H9 (cell line): Measurements from ENCODE around the gene PLEK2. TPM values are rescaled to one million over a fixed set of nuclear protein-coding genes. Genes with fewer than 3 reads are reported as not detected.

Source experiments
- DNase-seq: peaks from one replicate; pipeline ENCODE4 v3.0.0-alpha.2; 2017
- H2AFZ ChIP-seq: one replicate; pipeline ENCODE4 v1.6.1; 2013; ENCODE audit warnings: mild to moderate bottlenecking, low read length, control low read depth, moderate library complexity
- H2AK5ac ChIP-seq: 2 replicates; pipeline ENCODE4 v1.6.1; 2013; ENCODE audit warnings: low read length, control low read depth, mixed read lengths; ENCODE audit not compliant: insufficient read length
- H2BK120ac ChIP-seq: one replicate; pipeline ENCODE4 v1.6.1; 2013; ENCODE audit warnings: low read depth, mild to moderate bottlenecking, low read length, control low read depth, inconsistent platforms; ENCODE audit not compliant: poor library complexity, severe bottlenecking
- H2BK12ac ChIP-seq: 2 replicates; pipeline ENCODE4 v1.6.1; 2013; ENCODE audit warnings: low read length, control low read depth, mixed read lengths, low read depth; ENCODE audit not compliant: insufficient read length
- H2BK15ac ChIP-seq: 2 replicates; pipeline ENCODE4 v1.6.1; 2013; ENCODE audit warnings: low read depth, low read length, control low read depth
- H2BK20ac ChIP-seq: one replicate; pipeline ENCODE4 v1.6.1; 2013; ENCODE audit warnings: low read depth, mild to moderate bottlenecking, low read length, control low read depth, inconsistent platforms; ENCODE audit not compliant: poor library complexity, severe bottlenecking
- H2BK5ac ChIP-seq: 2 replicates; pipeline ENCODE4 v1.6.1; 2013; ENCODE audit warnings: low read length, control low read depth, mixed read lengths; ENCODE audit not compliant: insufficient read length
- H3K14ac ChIP-seq: 2 replicates; pipeline ENCODE4 v1.6.1; 2013; ENCODE audit warnings: low read length, control low read depth; ENCODE audit not compliant: insufficient read depth
- H3K18ac ChIP-seq: 2 replicates; pipeline ENCODE4 v1.6.1; 2013; ENCODE audit warnings: low read depth, mild to moderate bottlenecking, mixed read lengths, low read length, control low read depth; ENCODE audit not compliant: insufficient read length
- H3K23ac ChIP-seq: 2 replicates; pipeline ENCODE4 v1.6.1; 2013; ENCODE audit warnings: low read length, control low read depth, mixed read lengths, low read depth; ENCODE audit not compliant: insufficient read length
- H3K23me2 ChIP-seq: 2 replicates; pipeline ENCODE4 v1.6.1; 2013; ENCODE audit warnings: low read depth, mild to moderate bottlenecking, mixed read lengths, low read length, control low read depth; ENCODE audit not compliant: insufficient read length, poor library complexity, severe bottlenecking
- H3K27ac ChIP-seq: 2 replicates; pipeline ENCODE4 v1.5.1; 2013; ENCODE audit warnings: low read length, control low read depth, mixed read lengths, low read depth; ENCODE audit not compliant: insufficient read length
- H3K27me3 ChIP-seq: 2 replicates; pipeline ENCODE4 v1.6.1; 2013; ENCODE audit warnings: low read length, control low read depth, inconsistent platforms; ENCODE audit not compliant: insufficient read depth
- H3K4ac ChIP-seq: 2 replicates; pipeline ENCODE4 v1.6.1; 2013; ENCODE audit warnings: low read depth, mild to moderate bottlenecking, control low read depth, inconsistent platforms, low read length, moderate library complexity
- H3K4me1 ChIP-seq: 2 replicates; pipeline ENCODE4 v1.6.1; 2013; ENCODE audit warnings: low read length, control low read depth, inconsistent platforms; ENCODE audit not compliant: insufficient read depth
- H3K4me2 ChIP-seq: 2 replicates; pipeline ENCODE4 v1.6.1; 2013; ENCODE audit warnings: low read length, control low read depth, mixed read lengths; ENCODE audit not compliant: insufficient read length, insufficient read depth
- H3K56ac ChIP-seq: 2 replicates; pipeline ENCODE4 v1.6.1; 2013; ENCODE audit warnings: low read depth, mild to moderate bottlenecking, mixed read lengths, low read length, control low read depth; ENCODE audit not compliant: insufficient read length
- H3K79me1 ChIP-seq: 2 replicates; pipeline ENCODE4 v1.6.1; 2013; ENCODE audit warnings: low read depth, mild to moderate bottlenecking, moderate library complexity, low read length, control low read depth, inconsistent platforms; ENCODE audit not compliant: insufficient read depth, poor library complexity, severe bottlenecking
- H3K79me2 ChIP-seq: 2 replicates; pipeline ENCODE4 v1.6.1; 2013; ENCODE audit warnings: low read length, control low read depth, inconsistent platforms; ENCODE audit not compliant: insufficient read depth
- H3K9ac ChIP-seq: 2 replicates; pipeline ENCODE4 v1.6.1; 2013; ENCODE audit warnings: low read length, control low read depth, mixed read lengths; ENCODE audit not compliant: insufficient read length; ENCODE audit errors: extremely low read depth
- H3K9me3 ChIP-seq: one replicate; pipeline ENCODE4 v1.6.1; 2013; ENCODE audit warnings: low read depth, low read length, inconsistent platforms; ENCODE audit not compliant: control insufficient read depth
- H3T11ph ChIP-seq: one replicate; pipeline ENCODE4 v1.6.1; 2013; ENCODE audit warnings: mild to moderate bottlenecking, low read length, control low read depth, inconsistent platforms
- H4K20me1 ChIP-seq: one replicate; pipeline ENCODE4 v1.6.1; 2013; ENCODE audit not compliant: control insufficient read depth, insufficient read length, insufficient read depth
- H4K5ac ChIP-seq: 2 replicates; pipeline ENCODE4 v1.6.1; 2013; ENCODE audit warnings: low read depth, mild to moderate bottlenecking, mixed read lengths, low read length, control low read depth; ENCODE audit not compliant: insufficient read length
- H4K8ac ChIP-seq: replicated peaks from 2 replicates; pipeline ENCODE4 v1.6.1; 2013; ENCODE audit warnings: low read length, control low read depth, mixed read lengths, low read depth; ENCODE audit not compliant: insufficient read length
- H4K91ac ChIP-seq: 2 replicates; pipeline ENCODE4 v1.6.1; 2013; ENCODE audit warnings: low read depth, mild to moderate bottlenecking, moderate library complexity, mixed read lengths, low read length, control low read depth; ENCODE audit not compliant: insufficient read length
- H3K27ac Mint-ChIP-seq, 3 experiments: 2 replicates in 2 of 3; 3 replicates in 1 of 3; pipeline ENCODE4 v1.8.0; 2020 to 2021; ENCODE audit warnings: mixed read lengths in 3 of 3, mild to moderate bottlenecking in 1 of 3, moderate library complexity in 1 of 3
- H3K27me3 Mint-ChIP-seq: 2 replicates; pipeline ENCODE4 v1.8.0; 2021; ENCODE audit warnings: low read depth, mild to moderate bottlenecking, moderate library complexity, mixed read lengths
- H3K36me3 Mint-ChIP-seq, 3 experiments: 2 replicates in 2 of 3; 3 replicates in 1 of 3; pipeline ENCODE4 v1.8.0; 2020 to 2021; ENCODE audit warnings: low read depth in 3 of 3, mixed read lengths in 3 of 3; ENCODE audit not compliant: insufficient read depth in 1 of 3
- H3K4me1 Mint-ChIP-seq, 2 experiments: 2 replicates each; pipeline ENCODE4 v1.8.0; 2020; ENCODE audit warnings: mixed read lengths in 2 of 2
- H3K4me3 Mint-ChIP-seq, 2 experiments: 2 replicates in 1 of 2; 3 replicates in 1 of 2; pipeline ENCODE4 v1.8.0; 2020 to 2021; ENCODE audit warnings: mild to moderate bottlenecking in 2 of 2, mixed read lengths in 2 of 2, moderate library complexity in 1 of 2
- H3K9me3 Mint-ChIP-seq, 2 experiments: 2 replicates in 1 of 2; 3 replicates in 1 of 2; pipeline ENCODE4 v1.8.0; 2020; ENCODE audit warnings: mild to moderate bottlenecking in 2 of 2, mixed read lengths in 2 of 2, moderate library complexity in 1 of 2
- WGBS: extraction: QIAGEN DNeasy Blood & Tissue Kit; methylation state at CpG from one replicate; pipeline ENCODE4 v1.1.7; 2013; ENCODE audit warnings: missing lambda C conversion rate, low lambda C conversion rate, mixed read lengths; ENCODE audit not compliant: insufficient read length; ENCODE audit errors: extremely low coverage; 5-methylcytosine and 5-hydroxymethylcytosine counted together
- total RNA-seq: library from RNA; stranded (reverse); gene quantifications from 2 replicates; pipeline ENCODE4 v1.2.1, GENCODE V29; 2021
- TF ChIP-seq, protein P1 (sequence below): fragments of 200-600 bp; sonication (generic); conservative IDR thresholded peaks from 3 replicates; pipeline ENCODE4 v1.8.0; 2021; ENCODE audit warnings: antibody characterized with exemption, mild to moderate bottlenecking

PLEK2 gene
- total RNA-seq, 1 experiment from 2014 or later, result not detected

DNA sequence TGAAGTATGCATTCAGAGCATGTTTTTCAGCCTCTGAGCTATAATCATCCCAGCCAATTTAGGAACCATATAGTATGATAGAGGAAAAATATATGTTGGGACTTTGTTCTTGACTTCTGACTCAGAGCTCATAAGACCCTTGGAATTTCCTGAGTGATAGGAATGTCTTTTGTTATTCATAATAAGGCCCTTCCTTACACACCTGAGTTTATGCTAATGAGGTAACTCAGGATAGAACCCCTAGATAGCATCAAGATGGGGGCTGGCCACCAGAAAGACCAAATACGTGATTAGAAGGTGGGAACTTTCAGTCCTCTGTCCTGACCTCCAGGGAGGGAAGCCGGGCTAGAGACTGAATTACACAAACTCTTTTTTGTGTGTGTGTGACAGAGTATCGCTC lies 32.4 kb upstream of the PLEK2 start:
- Histone ChIP-seq H2BK12ac (no peak overlapping the region), H3T11ph (no peak overlapping the region), H3K23ac (no peak overlapping the region), H3K4ac (no peak overlapping the region; the same call in 1 of the 2 replicates), H3K9ac (no peak overlapping the region), H3K18ac (no peak overlapping the region), H2AK5ac (no peak overlapping the region), H3K14ac (no peak overlapping the region; the same call in 1 of the 2 replicates), H3K23me2 (no peaks in the 10 kb centered on the region), H2BK120ac (no peak overlapping the region), H3K27ac (peak overlapping the region; percentile 47), H3K9me3 (no peaks in the 10 kb centered on the region), H2AFZ (no peak overlapping the region), H3K56ac (no peak overlapping the region), H4K91ac (no peak overlapping the region), H3K4me2 (peak overlapping the region; percentile 27), H4K20me1 (no peaks in the 10 kb centered on the region), H3K4me1 (peaks cover 15% of the 10 kb centered on the region), H4K8ac (no peak overlapping the region), H2BK15ac (no peak overlapping the region), H3K79me2 (0 out of 2 replicates have a peak, but pooled peaks cover 1% of the 10 kb centered on the region), H3K27me3 (no peaks in the 10 kb centered on the region), H4K5ac (no peak overlapping the region), H3K79me1 (no peaks in the 10 kb centered on the region), H2BK5ac (no peak overlapping the region), H2BK20ac (no peak overlapping the region)
- Mint-ChIP-seq H3K9me3 (peaks cover 0 to 8% of the 10 kb centered on the region in 2 experiments; a peak in 3 of 5 replicates), H3K4me1 (peaks cover 42 to 47% of the 10 kb centered on the region in 2 experiments), H3K27me3 (peaks cover 1% of the 10 kb centered on the region), H3K36me3 (peaks cover 0 to 3% (median 0%) of the 10 kb centered on the region in 3 experiments; a peak in 2 of 7 replicates), H3K27ac (peak overlapping the region; percentile 35 to 88 (median 49); a peak in 5 of 7 replicates), H3K4me3 (0 out of 5 replicates have a peak overlapping the region, but pooled peaks of 1 of the 2 experiments have one; percentile 4)
- WGBS, result no CpG with 5 or more reads among the region's 3 CpGs
- no peak for DNase-seq
- TF ChIP-seq, protein P1, sequence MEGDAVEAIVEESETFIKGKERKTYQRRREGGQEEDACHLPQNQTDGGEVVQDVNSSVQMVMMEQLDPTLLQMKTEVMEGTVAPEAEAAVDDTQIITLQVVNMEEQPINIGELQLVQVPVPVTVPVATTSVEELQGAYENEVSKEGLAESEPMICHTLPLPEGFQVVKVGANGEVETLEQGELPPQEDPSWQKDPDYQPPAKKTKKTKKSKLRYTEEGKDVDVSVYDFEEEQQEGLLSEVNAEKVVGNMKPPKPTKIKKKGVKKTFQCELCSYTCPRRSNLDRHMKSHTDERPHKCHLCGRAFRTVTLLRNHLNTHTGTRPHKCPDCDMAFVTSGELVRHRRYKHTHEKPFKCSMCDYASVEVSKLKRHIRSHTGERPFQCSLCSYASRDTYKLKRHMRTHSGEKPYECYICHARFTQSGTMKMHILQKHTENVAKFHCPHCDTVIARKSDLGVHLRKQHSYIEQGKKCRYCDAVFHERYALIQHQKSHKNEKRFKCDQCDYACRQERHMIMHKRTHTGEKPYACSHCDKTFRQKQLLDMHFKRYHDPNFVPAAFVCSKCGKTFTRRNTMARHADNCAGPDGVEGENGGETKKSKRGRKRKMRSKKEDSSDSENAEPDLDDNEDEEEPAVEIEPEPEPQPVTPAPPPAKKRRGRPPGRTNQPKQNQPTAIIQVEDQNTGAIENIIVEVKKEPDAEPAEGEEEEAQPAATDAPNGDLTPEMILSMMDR, result no peak
